Mucosa of rectum (tissue), 2 donors: ENCODE data around the gene GZMM.

ENCODE experiments used
- H3K27ac ChIP-seq, 2 donors: one replicate each; pipeline ENCODE4 v1.7.0; 2013; ENCODE audit warnings: inconsistent platforms in 2 of 2, low read depth in 2 of 2, low read length in 2 of 2
- H3K27me3 ChIP-seq, 2 donors: one replicate each; pipeline ENCODE4 v1.7.0; 2013; ENCODE audit warnings: low read length in 2 of 2; ENCODE audit not compliant: control insufficient read depth in 2 of 2, insufficient read depth in 2 of 2
- H3K36me3 ChIP-seq, 2 donors: one replicate each; pipeline ENCODE4 v1.7.0; 2013; ENCODE audit warnings: low read length in 2 of 2; ENCODE audit not compliant: control insufficient read depth in 2 of 2, insufficient read depth in 2 of 2
- H3K4me1 ChIP-seq, 2 donors: one replicate each; pipeline ENCODE4 v1.7.0; 2013; ENCODE audit warnings: low read length in 2 of 2, mild to moderate bottlenecking in 1 of 2; ENCODE audit not compliant: control insufficient read depth in 2 of 2, insufficient read depth in 2 of 2
- H3K4me3 ChIP-seq, 2 donors: one replicate each; pipeline ENCODE4 v1.7.0; 2013; ENCODE audit warnings: low read length in 2 of 2
- H3K9ac ChIP-seq, 2 donors: one replicate each; pipeline ENCODE4 v1.7.0; 2013; ENCODE audit warnings: low read length in 2 of 2, low read depth in 1 of 2, mild to moderate bottlenecking in 1 of 2
- H3K9me3 ChIP-seq, 2 donors: one replicate each; pipeline ENCODE4 v1.7.0; 2013; ENCODE audit warnings: low read length in 2 of 2; ENCODE audit not compliant: control insufficient read depth in 2 of 2
- donor health status: healthy.
- donor health status: Normal muscosa, but diverticular disease.

GZMM gene

GRCh38 chr19:590750-591098 is 46.9 kb downstream of the GZMM start:
- H3K27me3 ChIP-seq, result peaks cover 16 to 32% of the 10 kb centered on the region in 2 donors
- H3K9ac ChIP-seq, result no peak overlapping the region
- no peak overlapping the region for H3K4me3 ChIP-seq
- no peak overlapping the region for H3K27ac ChIP-seq
- H3K4me1 ChIP-seq, result peaks cover 4 to 8% of the 10 kb centered on the region in 2 donors
- no peaks in the 10 kb centered on the region for H3K36me3 ChIP-seq
- no peaks in the 10 kb centered on the region for H3K9me3 ChIP-seq

GRCh38 chr19:591099-591958 is 47.5 kb downstream of the GZMM start:
- Histone ChIP-seq H3K4me3 (no peak overlapping the region), H3K36me3 (no peaks in the 10 kb centered on the region), H3K9me3 (no peaks in the 10 kb centered on the region), H3K27ac (no peak overlapping the region), H3K27me3 (peaks cover 16 to 32% of the 10 kb centered on the region in 2 donors), H3K4me1 (peaks cover 4 to 8% of the 10 kb centered on the region in 2 donors), H3K9ac (no peak overlapping the region)

- no peak overlapping the region for H3K9ac ChIP-seq
- no peak overlapping the region for H3K27ac ChIP-seq
- H3K36me3 ChIP-seq, result no peaks in the 10 kb centered on the region
- H3K4me1 ChIP-seq, result peaks cover 4 to 8% of the 10 kb centered on the region in 2 donors
- no peak overlapping the region for H3K4me3 ChIP-seq
- H3K27me3 ChIP-seq, result peaks cover 16 to 32% of the 10 kb centered on the region in 2 donors
- H3K9me3 ChIP-seq, result no peaks in the 10 kb centered on the region
These were observed 48.2 kb downstream of the GZMM start for GRCh38 chr19:592101-592500.

GRCh38 chr19:593055-593454 is 49.2 kb downstream of the GZMM start:
- no peaks in the 10 kb centered on the region for H3K36me3 ChIP-seq

GRCh38 chr19:593505-593904 is 49.7 kb downstream of the GZMM start:
- no peaks in the 10 kb centered on the region for H3K9me3 ChIP-seq
- no peaks in the 10 kb centered on the region for H3K36me3 ChIP-seq
- peaks cover 0 to 5% of the 10 kb centered on the region in 2 donors for H3K4me1 ChIP-seq
- no peak overlapping the region for H3K4me3 ChIP-seq
- no peak overlapping the region for H3K9ac ChIP-seq
- H3K27ac ChIP-seq, result no peak overlapping the region
- H3K27me3 ChIP-seq, result peaks cover 10 to 25% of the 10 kb centered on the region in 2 donors

More at GRCh38 chr19:593055-593454, 49.2 kb downstream of the GZMM start:
- no peak overlapping the region for H3K9ac ChIP-seq
- no peak overlapping the region for H3K4me3 ChIP-seq
- H3K27me3 ChIP-seq, result peaks cover 13 to 29% of the 10 kb centered on the region in 2 donors
- H3K9me3 ChIP-seq, result no peaks in the 10 kb centered on the region
- peaks cover 2 to 6% of the 10 kb centered on the region in 2 donors for H3K4me1 ChIP-seq
- H3K27ac ChIP-seq, result no peak overlapping the region

- Histone ChIP-seq H3K9me3 (no peaks in the 10 kb centered on the region), H3K36me3 (no peaks in the 10 kb centered on the region), H3K27ac (no peak overlapping the region), H3K9ac (no peak overlapping the region), H3K4me3 (no peak overlapping the region), H3K4me1 (no peaks in the 10 kb centered on the region), H3K27me3 (peaks cover 2 to 16% of the 10 kb centered on the region in 2 donors)
These were observed 50.5 kb downstream of the GZMM start for GRCh38 chr19:594265-594870.

GRCh38 chr19:595326-596262 is 51.7 kb downstream of the GZMM start:
- H3K27me3 ChIP-seq, result peaks cover 1 to 15% of the 10 kb centered on the region in 2 donors
- no peak overlapping the region for H3K27ac ChIP-seq
- H3K36me3 ChIP-seq, result no peaks in the 10 kb centered on the region
- no peak overlapping the region for H3K9ac ChIP-seq
- H3K4me3 ChIP-seq, result no peak overlapping the region
- no peaks in the 10 kb centered on the region for H3K4me1 ChIP-seq
- no peaks in the 10 kb centered on the region for H3K9me3 ChIP-seq

- H3K4me1 ChIP-seq, result no peaks in the 10 kb centered on the region
- no peaks in the 10 kb centered on the region for H3K9me3 ChIP-seq
- no peak overlapping the region for H3K4me3 ChIP-seq
- H3K27ac ChIP-seq, result no peak overlapping the region
- H3K27me3 ChIP-seq, result peaks cover 1 to 10% of the 10 kb centered on the region in 2 donors
- H3K36me3 ChIP-seq, result no peaks in the 10 kb centered on the region
- no peak overlapping the region for H3K9ac ChIP-seq
These were observed 52.4 kb downstream of the GZMM start for GRCh38 chr19:596263-596655.

- Histone ChIP-seq H3K36me3 (no peaks in the 10 kb centered on the region), H3K9ac (no peak overlapping the region), H3K4me3 (no peak overlapping the region), H3K27me3 (no peaks in the 10 kb centered on the region), H3K9me3 (no peaks in the 10 kb centered on the region), H3K27ac (no peak overlapping the region), H3K4me1 (no peaks in the 10 kb centered on the region)
These were observed 53.8 kb downstream of the GZMM start for GRCh38 chr19:597406-598315.
